Neural progenitor cell (in vitro differentiated cells): ENCODE results near the gene MAP3K9. TPM values are rescaled to one million over a fixed set of nuclear protein-coding genes. Genes with fewer than 3 reads are reported as not detected.

Source experiments
- DNase-seq: peaks from one replicate; pipeline ENCODE4 v3.0.0-alpha.2; 2016; ENCODE audit warnings: low spot score
- H2AFZ ChIP-seq: fragments of 200-600 bp; sonication (generic); replicated peaks from 2 replicates; pipeline ENCODE4 v1.6.1; 2016; ENCODE audit warnings: antibody characterized with exemption
- H3F3A ChIP-seq: fragments of 200-600 bp; sonication (generic); 2 replicates; pipeline ENCODE4 v1.6.1; 2016; ENCODE audit warnings: antibody characterized with exemption, low read depth
- H3K27ac ChIP-seq: fragments of 200-600 bp; sonication (generic); 2 replicates; pipeline ENCODE4 v1.5.1; 2016; ENCODE audit warnings: mild to moderate bottlenecking
- H3K27me3 ChIP-seq: fragments of 200-600 bp; sonication (generic); 2 replicates; pipeline ENCODE4 v1.6.1; 2016; ENCODE audit warnings: mild to moderate bottlenecking, moderate library complexity
- H3K36me3 ChIP-seq: fragments of 200-600 bp; sonication (generic); 2 replicates; pipeline ENCODE4 v1.5.1; 2016
- H3K4me1 ChIP-seq: fragments of 200-600 bp; sonication (generic); 2 replicates; pipeline ENCODE4 v1.6.1; 2016; ENCODE audit warnings: mixed run types
- H3K4me2 ChIP-seq: fragments of 200-600 bp; sonication (generic); 2 replicates; pipeline ENCODE4 v1.6.1; 2016
- H3K4me3 ChIP-seq: fragments of 200-600 bp; sonication (generic); 2 replicates; pipeline ENCODE4 v1.5.1; 2016
- H3K79me2 ChIP-seq: fragments of 200-600 bp; sonication (generic); 2 replicates; pipeline ENCODE4 v1.6.1; 2016; ENCODE audit warnings: low read depth
- H3K9ac ChIP-seq: fragments of 200-600 bp; sonication (generic); 2 replicates; pipeline ENCODE4 v1.6.1; 2016
- H3K9me3 ChIP-seq: fragments of 200-600 bp; sonication (generic); 2 replicates; pipeline ENCODE4 v1.5.1; 2016; ENCODE audit warnings: low read depth
- H4K20me1 ChIP-seq: fragments of 200-600 bp; sonication (generic); 2 replicates; pipeline ENCODE4 v1.6.1; 2016; ENCODE audit warnings: low read depth
- H3K27ac Mint-ChIP-seq: 3 replicates; pipeline ENCODE4 v1.8.0; 2021; ENCODE audit warnings: mixed read lengths
- H3K27me3 Mint-ChIP-seq: 2 replicates; pipeline ENCODE4 v1.8.0; 2022; ENCODE audit warnings: low read depth, mild to moderate bottlenecking, inconsistent platforms, moderate library complexity, mixed read lengths; ENCODE audit not compliant: insufficient read depth
- H3K36me3 Mint-ChIP-seq: 3 replicates; pipeline ENCODE4 v1.8.0; 2021; ENCODE audit warnings: mixed read lengths
- H3K4me1 Mint-ChIP-seq: 3 replicates; pipeline ENCODE4 v1.8.0; 2021; ENCODE audit warnings: mixed read lengths
- H3K4me3 Mint-ChIP-seq: 3 replicates; pipeline ENCODE4 v1.8.0; 2021; ENCODE audit warnings: mild to moderate bottlenecking, moderate library complexity, mixed read lengths
- H3K9me3 Mint-ChIP-seq: 3 replicates; pipeline ENCODE4 v1.8.0; 2020; ENCODE audit warnings: mixed read lengths
- EZH2 ChIP-seq: fragments of 200-600 bp; sonication (generic); IDR thresholded peaks from 2 replicates; pipeline ENCODE4 v1.6.1; 2017; ENCODE audit warnings: antibody characterized with exemption, mild to moderate bottlenecking, moderate library complexity
- EZH2phosphoT487 ChIP-seq: fragments of 200-600 bp; sonication (generic); IDR thresholded peaks from 2 replicates; pipeline ENCODE4 v1.6.1; 2017; ENCODE audit warnings: antibody characterized with exemption
- total RNA-seq: library from RNA; depleted of rRNA; stranded (reverse); fragments of >200 nt; gene quantifications from 2 replicates; pipeline ENCODE4 v1.2.3, GENCODE V29; 2015; ENCODE audit warnings: low replicate concordance
- TF ChIP-seq, protein P1 (sequence below): fragments of 200-600 bp; sonication (generic); IDR thresholded peaks from 2 replicates; pipeline ENCODE4 v1.5.1; 2017; ENCODE audit warnings: antibody characterized with exemption, mild to moderate bottlenecking

The MAP3K9 gene
- total RNA-seq, 1 donor from 2014 or later, result 14.9 TPM

DNA sequence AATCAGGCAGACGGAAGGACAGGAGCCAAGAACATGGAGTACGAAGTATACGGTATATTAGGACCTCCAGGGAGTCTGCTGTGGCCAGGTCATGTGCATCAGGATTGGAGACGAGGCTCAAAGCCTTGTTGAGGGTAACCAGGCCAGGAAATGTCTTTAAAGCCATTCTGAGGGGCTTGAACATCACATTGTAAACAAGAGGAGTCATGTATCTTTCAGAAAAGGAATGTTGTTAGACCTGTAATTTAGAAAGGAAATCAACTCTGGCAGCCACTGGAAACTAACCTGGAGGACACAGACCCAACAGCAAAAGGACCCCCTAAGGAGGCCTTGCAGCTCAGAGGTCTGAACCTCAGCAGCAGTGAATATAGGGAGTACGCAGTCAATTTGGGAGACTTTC lies 7.5 kb downstream of the MAP3K9 start:
- H4K20me1 ChIP-seq, result peaks cover 88% of the 10 kb centered on the region
- H3K4me1 ChIP-seq, result no peaks in the 10 kb centered on the region
- no peaks in the 10 kb centered on the region for H3F3A ChIP-seq
- no peak overlapping the region for H2AFZ ChIP-seq
- Mint-ChIP-seq H3K27me3 (peaks cover 2% of the 10 kb centered on the region), H3K9me3 (no peaks in the 10 kb centered on the region), H3K4me3 (no peak overlapping the region), H3K4me1 (peaks cover 2% of the 10 kb centered on the region), H3K27ac (no peak overlapping the region), H3K36me3 (peaks cover 18% of the 10 kb centered on the region)
- H3K4me3 ChIP-seq, result no peak overlapping the region
- no peaks in the 10 kb centered on the region for H3K9me3 ChIP-seq
- no peak overlapping the region for H3K4me2 ChIP-seq
- H3K27ac ChIP-seq, result no peak overlapping the region
- no peak for DNase-seq
- no peak overlapping the region for H3K9ac ChIP-seq
- TF ChIP-seq EZH2phosphoT487 (no peak), EZH2 (no peak)
- TF ChIP-seq, protein P1, sequence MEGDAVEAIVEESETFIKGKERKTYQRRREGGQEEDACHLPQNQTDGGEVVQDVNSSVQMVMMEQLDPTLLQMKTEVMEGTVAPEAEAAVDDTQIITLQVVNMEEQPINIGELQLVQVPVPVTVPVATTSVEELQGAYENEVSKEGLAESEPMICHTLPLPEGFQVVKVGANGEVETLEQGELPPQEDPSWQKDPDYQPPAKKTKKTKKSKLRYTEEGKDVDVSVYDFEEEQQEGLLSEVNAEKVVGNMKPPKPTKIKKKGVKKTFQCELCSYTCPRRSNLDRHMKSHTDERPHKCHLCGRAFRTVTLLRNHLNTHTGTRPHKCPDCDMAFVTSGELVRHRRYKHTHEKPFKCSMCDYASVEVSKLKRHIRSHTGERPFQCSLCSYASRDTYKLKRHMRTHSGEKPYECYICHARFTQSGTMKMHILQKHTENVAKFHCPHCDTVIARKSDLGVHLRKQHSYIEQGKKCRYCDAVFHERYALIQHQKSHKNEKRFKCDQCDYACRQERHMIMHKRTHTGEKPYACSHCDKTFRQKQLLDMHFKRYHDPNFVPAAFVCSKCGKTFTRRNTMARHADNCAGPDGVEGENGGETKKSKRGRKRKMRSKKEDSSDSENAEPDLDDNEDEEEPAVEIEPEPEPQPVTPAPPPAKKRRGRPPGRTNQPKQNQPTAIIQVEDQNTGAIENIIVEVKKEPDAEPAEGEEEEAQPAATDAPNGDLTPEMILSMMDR, result no peak
- no peaks in the 10 kb centered on the region for H3K27me3 ChIP-seq
- peaks cover 10% of the 10 kb centered on the region for H3K36me3 ChIP-seq
- H3K79me2 ChIP-seq, result peaks cover 70% of the 10 kb centered on the region

DNA sequence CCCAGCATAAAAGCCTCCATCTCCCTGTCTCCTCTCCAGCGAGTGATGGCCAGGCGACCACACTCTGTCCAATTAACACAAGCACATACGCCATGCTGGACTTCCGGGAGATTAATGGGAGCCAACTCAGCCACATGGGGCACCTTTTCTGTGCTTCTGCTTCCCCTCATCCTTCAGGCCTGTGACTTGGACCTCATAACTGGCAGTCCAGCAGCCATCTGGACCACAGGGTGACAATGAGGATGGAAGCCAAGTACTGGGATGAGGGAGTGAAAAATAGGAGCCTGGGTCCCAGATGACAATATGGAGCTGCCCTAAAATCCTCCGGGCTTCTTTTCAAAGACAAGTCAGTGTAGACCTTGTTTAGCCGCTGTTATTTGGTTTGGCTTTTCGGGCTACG lies 12.8 kb downstream of the MAP3K9 start:
- Histone ChIP-seq H3K27me3 (no peaks in the 10 kb centered on the region), H3K4me2 (no peak overlapping the region), H3K9me3 (no peaks in the 10 kb centered on the region), H3K4me3 (no peak overlapping the region), H4K20me1 (peaks cover 87% of the 10 kb centered on the region), H3K9ac (no peak overlapping the region), H3F3A (no peaks in the 10 kb centered on the region), H3K4me1 (no peaks in the 10 kb centered on the region), H3K79me2 (peaks cover 63% of the 10 kb centered on the region), H3K36me3 (peaks cover 10% of the 10 kb centered on the region), H2AFZ (no peak overlapping the region), H3K27ac (no peak overlapping the region)
- H3K27me3 Mint-ChIP-seq, result peaks cover 2% of the 10 kb centered on the region
- H3K36me3 Mint-ChIP-seq, result peaks cover 28% of the 10 kb centered on the region
- H3K4me1 Mint-ChIP-seq, result no peaks in the 10 kb centered on the region
- no peak overlapping the region for H3K27ac Mint-ChIP-seq
- TF ChIP-seq, protein P1, result no peak
- no peak for TF ChIP-seq EZH2
- no peak for TF ChIP-seq EZH2phosphoT487
- H3K4me3 Mint-ChIP-seq, result no peak overlapping the region
- no peaks in the 10 kb centered on the region for H3K9me3 Mint-ChIP-seq
- DNase-seq, result no peak

DNA sequence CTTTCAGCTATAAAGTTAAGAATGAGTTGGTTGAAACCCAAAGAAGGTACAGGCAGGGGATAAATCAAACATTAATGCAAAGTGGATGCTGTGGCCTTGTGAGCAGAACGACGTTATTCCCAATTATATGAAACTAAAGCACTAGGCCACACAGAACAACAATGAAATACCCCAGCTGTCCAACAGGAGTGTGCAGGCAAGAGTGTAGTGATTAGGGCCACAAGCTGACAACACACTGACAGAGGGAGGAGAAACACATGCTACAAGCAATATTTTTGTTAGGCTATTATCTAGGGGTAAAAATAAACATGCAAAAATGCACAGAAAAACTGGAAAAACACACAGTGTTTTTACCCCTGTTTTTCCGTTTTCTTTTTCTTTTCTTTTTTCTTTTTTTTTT lies 15.0 kb downstream of the MAP3K9 start:
- H3K4me3 ChIP-seq, result no peak overlapping the region
- no peaks in the 10 kb centered on the region for H3K27me3 ChIP-seq
- TF ChIP-seq EZH2phosphoT487, result no peak
- no peak for TF ChIP-seq EZH2
- TF ChIP-seq, protein P1, result no peak
- no peaks in the 10 kb centered on the region for H3F3A ChIP-seq
- peaks cover 5% of the 10 kb centered on the region for H3K36me3 ChIP-seq
- H3K9me3 Mint-ChIP-seq, result no peaks in the 10 kb centered on the region
- H3K4me2 ChIP-seq, result no peak overlapping the region
- no peak overlapping the region for H2AFZ ChIP-seq
- no peak for DNase-seq
- no peak overlapping the region for H3K4me3 Mint-ChIP-seq
- no peak overlapping the region for H3K9ac ChIP-seq
- H3K9me3 ChIP-seq, result no peaks in the 10 kb centered on the region
- H3K4me1 Mint-ChIP-seq, result no peaks in the 10 kb centered on the region
- no peak overlapping the region for H3K27ac Mint-ChIP-seq
- H4K20me1 ChIP-seq, result peaks cover 87% of the 10 kb centered on the region
- no peaks in the 10 kb centered on the region for H3K27me3 Mint-ChIP-seq
- no peak overlapping the region for H3K27ac ChIP-seq
- H3K4me1 ChIP-seq, result no peaks in the 10 kb centered on the region
- peaks cover 26% of the 10 kb centered on the region for H3K36me3 Mint-ChIP-seq
- peaks cover 72% of the 10 kb centered on the region for H3K79me2 ChIP-seq
